SW 1271 (cell line): ENCODE results near the gene CCDC177.
A peak's percentile ranks its signal among the peaks of the same experiment; 100 is the strongest.

Experiments
- DNase-seq, 2 experiments: peaks; one replicate each; lab custom pipeline; 2025; lab: John Stamatoyannopoulos, UW

CCDC177 gene

GRCh38 chr14:69574263-69574953 is at the start of gene CCDC177:
CCDC177 (minus strand) TSS chr14:69574871; CDS start chr14:69573622, 1,249 bp downstream.
- peak in 1 of 2 experiments; percentile 42 for DNase-seq

- no peak for DNase-seq
Observed at GRCh38 chr14:69624136-69624535, 49.5 kb upstream of the CCDC177 start.

GRCh38 chr14:69620981-69621380 is 46.3 kb upstream of the CCDC177 start:
- no peak for DNase-seq

- DNase-seq = no peak
Observed at GRCh38 chr14:69620211-69620611, 45.5 kb upstream of the CCDC177 start.

GRCh38 chr14:69619012-69619411 is 44.3 kb upstream of the CCDC177 start:
- no peak for DNase-seq

- DNase-seq = no peak
Observed at GRCh38 chr14:69617796-69618195, 43.1 kb upstream of the CCDC177 start.

GRCh38 chr14:69616408-69616773 is 41.7 kb upstream of the CCDC177 start:
- DNase-seq = no peak

GRCh38 chr14:69615496-69616407 is 41.1 kb upstream of the CCDC177 start:
- DNase-seq = no peak

GRCh38 chr14:69615121-69615495 is 40.4 kb upstream of the CCDC177 start:
- no peak for DNase-seq

GRCh38 chr14:69614592-69614991 is 39.9 kb upstream of the CCDC177 start:
- no peak for DNase-seq

GRCh38 chr14:69613312-69614073 is 38.8 kb upstream of the CCDC177 start:
- DNase-seq = no peak

GRCh38 chr14:69612783-69613130 is 38.1 kb upstream of the CCDC177 start:
- DNase-seq = no peak

- DNase-seq = peak in 1 of 2 experiments; percentile 17
Observed at GRCh38 chr14:69612014-69612782, 37.5 kb upstream of the CCDC177 start.

- peak; percentile 45 to 93 for DNase-seq
Observed at GRCh38 chr14:69611172-69612013, 36.7 kb upstream of the CCDC177 start, which contains the start of gene SUSD6. SUSD6 (plus strand) TSS chr14:69611596; CDS start chr14:69658593, 46,997 bp downstream.

GRCh38 chr14:69610874-69611171 is 36.2 kb upstream of the CCDC177 start:
- DNase-seq = no peak

GRCh38 chr14:69610020-69610873 is 35.6 kb upstream of the CCDC177 start:
- no peak for DNase-seq

GRCh38 chr14:69606258-69607184 is 31.9 kb upstream of the CCDC177 start:
- no peak for DNase-seq

GRCh38 chr14:69605738-69606137 is 31.1 kb upstream of the CCDC177 start:
- no peak for DNase-seq
